ENCODE data around the gene ANAPC2.

The ANAPC2 gene

GRCh38 chr9:137167277-137167746 is 21.0 kb downstream of the ANAPC2 start:
- in situ Hi-C loops (cut with MboI; ENCODE audit: low sequenced_read_pairs): no loop called here

- in situ Hi-C loops (cut with MboI; ENCODE audit: low sequenced_read_pairs): no loop called here
These were observed 21.8 kb downstream of the ANAPC2 start for GRCh38 chr9:137166380-137167229.

GRCh38 chr9:137165250-137165836 is 23.0 kb downstream of the ANAPC2 start:
- in situ Hi-C loops (cut with MboI; ENCODE audit: low sequenced_read_pairs): no loop called here

- in situ Hi-C loops (cut with MboI; ENCODE audit: low sequenced_read_pairs): no loop called here
These were observed 23.8 kb downstream of the ANAPC2 start for GRCh38 chr9:137164370-137165249.

- in situ Hi-C loops (cut with MboI; ENCODE audit: low sequenced_read_pairs): no loop called here
These were observed 24.6 kb downstream of the ANAPC2 start for GRCh38 chr9:137163805-137164204.

GRCh38 chr9:137163365-137163715 is 25.0 kb downstream of the ANAPC2 start:
- in situ Hi-C loops (cut with MboI; ENCODE audit: low sequenced_read_pairs): no loop called here

- in situ Hi-C loops (cut with MboI; ENCODE audit: low sequenced_read_pairs): no loop called here
These were observed 25.6 kb downstream of the ANAPC2 start for GRCh38 chr9:137162505-137163364.

- in situ Hi-C loops (cut with MboI; ENCODE audit: low sequenced_read_pairs): no loop called here
These were observed 26.5 kb downstream of the ANAPC2 start for GRCh38 chr9:137161558-137162486.

GRCh38 chr9:137160716-137161557 is 27.4 kb downstream of the ANAPC2 start:
- in situ Hi-C loops (cut with MboI; ENCODE audit: low sequenced_read_pairs): no loop called here

- in situ Hi-C loops (cut with MboI; ENCODE audit: low sequenced_read_pairs): no loop called here
These were observed 28.3 kb downstream of the ANAPC2 start for GRCh38 chr9:137160054-137160425.

- in situ Hi-C loops (cut with MboI; ENCODE audit: low sequenced_read_pairs): no loop called here
These were observed 29.0 kb downstream of the ANAPC2 start for GRCh38 chr9:137159105-137160053.

- in situ Hi-C loops (cut with MboI; ENCODE audit: low sequenced_read_pairs): no loop called here
These were observed 29.7 kb downstream of the ANAPC2 start for GRCh38 chr9:137158625-137159024.

GRCh38 chr9:137157618-137158415 is 30.5 kb downstream of the ANAPC2 start:
- in situ Hi-C loops (cut with MboI; ENCODE audit: low sequenced_read_pairs): no loop called here

- in situ Hi-C loops (cut with MboI; ENCODE audit: low sequenced_read_pairs): no loop called here
These were observed 31.6 kb downstream of the ANAPC2 start for GRCh38 chr9:137156567-137157375.

- in situ Hi-C loops (cut with MboI; ENCODE audit: low sequenced_read_pairs): no loop called here
These were observed 35.4 kb downstream of the ANAPC2 start for GRCh38 chr9:137152844-137153405.
